Measurements from ENCODE around the gene WIPF3.

Gene WIPF3

GRCh38 chr7:29806208-29806994, at the start of gene WIPF3:
Gene WIPF3 (plus strand): TSS chr7:29806508. CDS start chr7:29834725, 28,217 bp downstream.
- no peak for DNase-seq (ENCODE audit: low read depth)

GRCh38 chr7:29763266-29763665, 43.0 kb upstream of the WIPF3 start:
- no peak for DNase-seq (ENCODE audit: low read depth)

- no peak for DNase-seq (ENCODE audit: low read depth)
These were observed 42.1 kb upstream of the WIPF3 start for GRCh38 chr7:29764227-29764626.

- DNase-seq (ENCODE audit: low read depth): no peak
These were observed 40.8 kb upstream of the WIPF3 start for GRCh38 chr7:29765490-29765889.

- DNase-seq (ENCODE audit: low read depth): no peak
These were observed 35.9 kb upstream of the WIPF3 start for GRCh38 chr7:29770371-29770770.

- DNase-seq (ENCODE audit: low read depth): no peak
These were observed 35.1 kb upstream of the WIPF3 start for GRCh38 chr7:29771081-29771816.

GRCh38 chr7:29779017-29779416, 27.3 kb upstream of the WIPF3 start:
- no peak for DNase-seq (ENCODE audit: low read depth)

- DNase-seq (ENCODE audit: low read depth): no peak
These were observed 26.0 kb upstream of the WIPF3 start for GRCh38 chr7:29780346-29780745.

- no peak for DNase-seq (ENCODE audit: low read depth)
These were observed 22.6 kb upstream of the WIPF3 start for GRCh38 chr7:29783671-29784070.

GRCh38 chr7:29793507-29793906, 12.8 kb upstream of the WIPF3 start:
- DNase-seq (ENCODE audit: low read depth): no peak

GRCh38 chr7:29794959-29795629, 11.2 kb upstream of the WIPF3 start:
- DNase-seq (ENCODE audit: low read depth): no peak

- no peak for DNase-seq (ENCODE audit: low read depth)
These were observed 10.4 kb upstream of the WIPF3 start for GRCh38 chr7:29795696-29796580.

GRCh38 chr7:29797112-29797944, 9.0 kb upstream of the WIPF3 start:
- DNase-seq (ENCODE audit: low read depth): no peak

- DNase-seq (ENCODE audit: low read depth): no peak
These were observed 7.9 kb upstream of the WIPF3 start for GRCh38 chr7:29798422-29798821.

- no peak for DNase-seq (ENCODE audit: low read depth)
These were observed 4.4 kb upstream of the WIPF3 start for GRCh38 chr7:29801929-29802328.

- no peak for DNase-seq (ENCODE audit: low read depth)
These were observed 1.3 kb upstream of the WIPF3 start for GRCh38 chr7:29805031-29805430.

GRCh38 chr7:29805886-29806207, 461 bp upstream of the WIPF3 start:
- no peak for DNase-seq (ENCODE audit: low read depth)

GRCh38 chr7:29806995-29807841, 910 bp downstream of the WIPF3 start:
- no peak for DNase-seq (ENCODE audit: low read depth)

- DNase-seq (ENCODE audit: low read depth): no peak
These were observed 1.9 kb downstream of the WIPF3 start for GRCh38 chr7:29808075-29808801.
